GM12878 (cell line): Measurements from ENCODE around the gene ABL1. TPM values are rescaled to one million over a fixed set of nuclear protein-coding genes. Genes with fewer than 3 reads are reported as not detected.

Experiments
- ATAC-seq: fragments of 200-7000 bp; cut with Tn5 transposase; 3 replicates; pipeline ENCODE4 v1.9.1; 2020; ENCODE audit warnings: mild to moderate bottlenecking, moderate library complexity
- BruUV-seq: library from RNA; stranded (reverse); fragments of 400-500 nt; replicated peaks from 2 replicates; lab custom pipeline; 2021; lab: Mats Ljungman, UMichigan
- CTCF ChIA-PET: fragments of 300-600 bp; sonication (Branson Sonifier 250); formaldehyde crosslinking; extraction: SDS; loops from one replicate; lab custom pipeline; 2021; ENCODE audit warnings: inconsistent platforms; lab: Yijun Ruan, JAX
- POLR2A ChIA-PET: fragments of 350-600 bp; formaldehyde crosslinking; extraction: SDS; loops from one replicate; lab custom pipeline; 2021; ENCODE audit warnings: inconsistent platforms; lab: Charles Lee
- RAD21 ChIA-PET: fragments of 300-600 bp; sonication (Branson Sonifier 250); formaldehyde crosslinking; loops from one replicate; lab custom pipeline; 2023; ENCODE audit warnings: antibody characterized with exemption; ENCODE audit not compliant: unreplicated experiment; lab: Charles Lee
- SMC1A ChIA-PET: fragments of 300-600 bp; sonication (Branson Sonifier 250); formaldehyde crosslinking; loops from one replicate; lab custom pipeline; 2023; ENCODE audit not compliant: unreplicated experiment, uncharacterized antibody; lab: Charles Lee
- DNase-seq: peaks from one replicate; pipeline ENCODE4 v3.0.0-alpha.2; 2011; ENCODE audit warnings: low read depth, low spot score
- FAIRE-seq: peaks from 3 replicates; lab custom pipeline; 2011; peaks lifted over from hg19 to GRCh38; lab: Jason Lieb, UNC
- H2AFZ ChIP-seq: 2 replicates; pipeline ENCODE4 v1.6.0; 2011; ENCODE audit warnings: low read depth, low read length, control low read depth; ENCODE audit not compliant: control insufficient read depth
- H3K27ac ChIP-seq: 2 replicates; pipeline ENCODE4 v1.5.1; 2011; ENCODE audit warnings: control low read depth; ENCODE audit not compliant: control insufficient read depth, insufficient read depth
- H3K27me3 ChIP-seq, 2 experiments: replicated peaks in 1 of 2; 2 replicates each; pipeline versions ENCODE4 v1.6.0 to v1.6.1; 2011; ENCODE audit warnings: low read length in 1 of 2; ENCODE audit not compliant: control insufficient read depth in 2 of 2, insufficient read depth in 2 of 2
- H3K36me3 ChIP-seq, 2 experiments: 2 replicates each; pipeline ENCODE4 v1.5.1; 2011; ENCODE audit warnings: low read length in 1 of 2; ENCODE audit not compliant: control insufficient read depth in 2 of 2, insufficient read depth in 2 of 2
- H3K4me1 ChIP-seq: 2 replicates; pipeline ENCODE4 v1.6.1; 2011; ENCODE audit warnings: mild to moderate bottlenecking, low read length, moderate library complexity, mixed read lengths; ENCODE audit not compliant: control insufficient read depth, insufficient read depth
- H3K4me2 ChIP-seq: 2 replicates; pipeline ENCODE4 v1.6.0; 2011; ENCODE audit warnings: control low read depth; ENCODE audit not compliant: control insufficient read depth, insufficient read depth
- H3K4me3 ChIP-seq: fragments of 200-600 bp; sonication (generic); 2 replicates; pipeline ENCODE4 v1.5.1; 2016
- H3K79me2 ChIP-seq: 2 replicates; pipeline ENCODE4 v1.6.0; 2011; ENCODE audit warnings: low read length; ENCODE audit not compliant: control insufficient read depth, insufficient read depth
- H3K9ac ChIP-seq: 2 replicates; pipeline ENCODE4 v1.8.0; 2011; ENCODE audit warnings: low read length, control low read depth, mixed read lengths; ENCODE audit not compliant: control insufficient read depth, insufficient read depth
- H3K9me3 ChIP-seq: replicated peaks from 3 replicates; pipeline ENCODE4 v1.5.1; 2011; ENCODE audit warnings: mild to moderate bottlenecking, low read length; ENCODE audit not compliant: control insufficient read depth, insufficient read depth
- H4K20me1 ChIP-seq: 2 replicates; pipeline ENCODE4 v1.6.0; 2011; ENCODE audit not compliant: control insufficient read depth, insufficient read depth
- CEBPB ChIP-seq, 2 experiments: fragments of 150-350 bp in 1 of 2; IDR thresholded peaks; 2 replicates each; pipeline ENCODE4 v1.6.1; 2012 to 2014; ENCODE audit warnings: low read depth in 2 of 2, low read length in 2 of 2, borderline replicate concordance in 1 of 2, inconsistent platforms in 1 of 2
- CHD1 ChIP-seq: IDR thresholded peaks from 2 replicates; pipeline ENCODE4 v1.6.1; 2012; ENCODE audit warnings: low read depth, low read length, improper control_type of control experiment
- E2F4 ChIP-seq: IDR thresholded peaks from 2 replicates; pipeline ENCODE4 v1.6.1; 2012; ENCODE audit warnings: low read depth, low read length, improper control_type of control experiment
- FOXK2 ChIP-seq: fragments of 450-650 bp; IDR thresholded peaks from 2 replicates; pipeline ENCODE4 v1.6.1; 2017; ENCODE audit warnings: mild to moderate bottlenecking, moderate library complexity
- IKZF1 ChIP-seq: fragments of 450-650 bp; conservative IDR thresholded peaks from 2 replicates; pipeline ENCODE4 v1.6.1; 2017; ENCODE audit warnings: antibody characterized with exemption, mild to moderate bottlenecking
- IKZF2 ChIP-seq, 2 experiments: fragments of 450-650 bp; IDR thresholded peaks; 2 replicates each; pipeline ENCODE4 v1.6.1; 2017; ENCODE audit warnings: mild to moderate bottlenecking in 2 of 2, moderate library complexity in 2 of 2
- JUND ChIP-seq: IDR thresholded peaks from 2 replicates; pipeline ENCODE4 v1.6.1; 2012; ENCODE audit warnings: low read depth, mild to moderate bottlenecking, low read length, improper control_type of control experiment, moderate library complexity
- PAX5 ChIP-seq: IDR thresholded peaks from 2 replicates; pipeline ENCODE4 v1.6.1; 2011; ENCODE audit warnings: low read depth, low read length, borderline replicate concordance
- PKNOX1 ChIP-seq: fragments of 450-650 bp; IDR thresholded peaks from 2 replicates; pipeline ENCODE4 v1.6.1; 2016; ENCODE audit warnings: mild to moderate bottlenecking
- RBBP5 ChIP-seq: fragments of 200-600 bp; sonication (generic); conservative IDR thresholded peaks from 2 replicates; pipeline ENCODE4 v1.6.1; 2016
- RFX5 ChIP-seq: IDR thresholded peaks from 2 replicates; pipeline ENCODE4 v1.6.1; 2011; ENCODE audit warnings: low read depth, low read length, improper control_type of control experiment
- SIN3A ChIP-seq: IDR thresholded peaks from 2 replicates; pipeline ENCODE4 v1.6.1; 2012; ENCODE audit warnings: low read depth, low read length, improper control_type of control experiment
- SMAD5 ChIP-seq: IDR thresholded peaks from 2 replicates; pipeline ENCODE4 v1.6.1; 2016; ENCODE audit warnings: antibody characterized with exemption, low read depth
- SMARCA5 ChIP-seq: fragments of 450-650 bp; IDR thresholded peaks from 2 replicates; pipeline ENCODE4 v1.6.1; 2017; ENCODE audit warnings: mild to moderate bottlenecking
- TCF12 ChIP-seq: IDR thresholded peaks from 2 replicates; pipeline ENCODE4 v1.6.1; 2011; ENCODE audit warnings: low read depth, mild to moderate bottlenecking, low read length
- TCF3 ChIP-seq: IDR thresholded peaks from 2 replicates; pipeline ENCODE4 v1.6.1; 2012; ENCODE audit warnings: low read depth, mild to moderate bottlenecking, low read length, borderline replicate concordance; ENCODE audit not compliant: insufficient read depth
- TCF7 ChIP-seq: IDR thresholded peaks from 2 replicates; pipeline ENCODE4 v1.6.1; 2014; ENCODE audit warnings: antibody characterized with exemption, borderline replicate concordance
- ZNF384 ChIP-seq: IDR thresholded peaks from 2 replicates; pipeline ENCODE4 v1.6.1; 2012; ENCODE audit warnings: low read depth, mild to moderate bottlenecking, low read length, improper control_type of control experiment, borderline replicate concordance
- ZNF622 ChIP-seq: fragments of 450-650 bp; IDR thresholded peaks from 2 replicates; pipeline ENCODE4 v1.6.1; 2017; ENCODE audit warnings: mild to moderate bottlenecking, inconsistent platforms
- WGBS: methylation state at CpG from one replicate; pipeline ENCODE4 v1.1.6; 2016; ENCODE audit warnings: low lambda C conversion rate; ENCODE audit not compliant: insufficient replicate concordance, insufficient coverage; ENCODE audit errors: missing lambda C conversion rate; 5-methylcytosine and 5-hydroxymethylcytosine counted together
- in situ Hi-C: fragments of 300-500 bp; cut with MboI; formaldehyde crosslinking; loops from 9 replicates; pipeline ENCODE4 v1.14.3; 2018; ENCODE audit warnings: mixed read lengths
- intact Hi-C: fragments of 100-400 bp; cut with micrococcal nuclease; formaldehyde crosslinking; loops from one replicate; pipeline ENCODE4 v1.14.2; 2022; ENCODE audit not compliant: unreplicated experiment
- polyA plus RNA-seq, 11 experiments: library from polyadenylated mRNA; depleted of rRNA in 4 of 11; unstranded in 6 of 11; stranded (reverse) in 5 of 11; fragments of >200 nt; fragmentation: Nextera tagmentation in 4 of 11; fragmentation: Illumina TruSeq in 1 of 11; extraction: Ambion mirVana in 4 of 11; extraction: Trizol in 1 of 11; gene quantifications; 1 replicate in 1 of 11; 2 replicates in 10 of 11; pipeline versions ENCODE4 v1.2.1 to v1.2.3, GENCODE V29; 2011 to 2016; ENCODE audit warnings: inconsistent platforms in 2 of 11, missing spikeins in 2 of 11, low read depth in 1 of 11
- total RNA-seq, 4 experiments: library from RNA; depleted of rRNA in 3 of 4; stranded (reverse); fragments of >200 nt in 3 of 4; fragmentation: Illumina TruSeq in 1 of 4; extraction: Trizol in 1 of 4; gene quantifications; 2 replicates each; pipeline versions ENCODE4 v1.2.1 to v1.2.3, GENCODE V29; 2013 to 2021

Gene ABL1
- total and polyA plus RNA-seq, 10 of the 15 experiments (the other 5 are each of a cell fraction or from before 2014, with no cell fraction given), result 0.79 to 51.5 (median 16.3) TPM

- SMC1A ChIA-PET, result interaction anchor here (0.9 kb wide), 1 partner anchor 8 kb away, joined by 3 read pairs; no protein-coding TSS in a partner anchor
- no peaks in the 10 kb centered on the region for H3K4me1 ChIP-seq
- in situ Hi-C loops, result no loop called here
- H2AFZ ChIP-seq, result no peak overlapping the region
- no peak overlapping the region for H3K4me3 ChIP-seq
- POLR2A ChIA-PET, result no interaction called here
- H3K4me2 ChIP-seq, result no peak overlapping the region
- RAD21 ChIA-PET, result no interaction called here
- CTCF ChIA-PET, result interaction anchor here (1.6 kb wide), 1 partner anchor 15 kb away, joined by 3 read pairs; no protein-coding TSS in a partner anchor
- no peaks in the 10 kb centered on the region for H3K27me3 ChIP-seq
- TF ChIP-seq IKZF1, result no peak
- TF ChIP-seq CHD1, result no peak
- no peak for TF ChIP-seq TCF3
- no peak for TF ChIP-seq SMARCA5
- no peak for TF ChIP-seq SIN3A
- WGBS, result 88% methylated on average over 6 of the region's 6 CpGs
- peaks cover 23 to 43% of the 10 kb centered on the region in 2 experiments for H3K36me3 ChIP-seq
- H3K79me2 ChIP-seq, result no peaks in the 10 kb centered on the region
- no peak overlapping the region for H3K27ac ChIP-seq
- no peak overlapping the region for H3K9ac ChIP-seq
- ATAC-seq, result no peak
- no TSS peak for BruUV-seq
- no peaks in the 10 kb centered on the region for H4K20me1 ChIP-seq
- DNase-seq, result no peak
- FAIRE-seq, result no peak
- H3K9me3 ChIP-seq, result no peaks in the 10 kb centered on the region
- intact Hi-C loops, result no loop called here
Measured at GRCh38 chr9:130881516-130881915, 46.5 kb downstream of the ABL1 start.

GRCh38 chr9:130882696-130883225 is 47.7 kb downstream of the ABL1 start:
- DNase-seq (no peak), ATAC-seq (no peak), FAIRE-seq (no peak)
- POLR2A ChIA-PET, result interaction anchor here (0.6 to 0.7 kb wide), 2 partner anchors 12 to 372 kb away, joined by 3 to 5 read pairs; no protein-coding TSS in a partner anchor
- RAD21 ChIA-PET, result no interaction called here
- Histone ChIP-seq H3K4me2 (no peak overlapping the region), H3K9ac (no peak overlapping the region), H3K27me3 (no peaks in the 10 kb centered on the region), H2AFZ (no peak overlapping the region), H3K4me1 (no peaks in the 10 kb centered on the region), H3K27ac (no peak overlapping the region), H4K20me1 (no peaks in the 10 kb centered on the region), H3K9me3 (no peaks in the 10 kb centered on the region), H3K4me3 (no peak overlapping the region), H3K36me3 (peaks cover 23 to 43% of the 10 kb centered on the region in 2 experiments), H3K79me2 (no peaks in the 10 kb centered on the region)
- WGBS, result 88% methylated on average over 15 of the region's 15 CpGs
- in situ Hi-C loops, result no loop called here
- SMC1A ChIA-PET, result no interaction called here
- BruUV-seq, result no TSS peak
- intact Hi-C loops, result no loop called here
- CTCF ChIA-PET, result no interaction called here
- TF ChIP-seq ZNF622, result no peak
- TF ChIP-seq TCF12, result no peak
- TF ChIP-seq ZNF384, result no peak
- TF ChIP-seq RFX5, result no peak
- no peak for TF ChIP-seq RBBP5
- TF ChIP-seq JUND, result no peak
- TF ChIP-seq CEBPB (IDR thresholded peaks at IDR 0.05; ENCODE audit: borderline replicate concordance in 1 of 2, low read depth in 2 of 2, low read length in 2 of 2), result no peak
- TF ChIP-seq PKNOX1, result no peak
- no peak for TF ChIP-seq SMAD5
- no peak for TF ChIP-seq PAX5
- no peak for TF ChIP-seq FOXK2
- TF ChIP-seq IKZF2 (IDR thresholded peaks at IDR 0.05), result no peak
- no peak for TF ChIP-seq E2F4
- TF ChIP-seq TCF7, result no peak
